Measurements from ENCODE around the gene PLCG2.
A peak's percentile ranks its signal among the peaks of the same experiment; 100 is the strongest.
"Not testable (repeated sequence)": the region's sequence is repeated elsewhere in the genome, so short reads cannot be mapped to it uniquely, and the experiment has no call there.

Gene PLCG2

GRCh38 chr16:81875461-81875860 is 96.4 kb downstream of the PLCG2 start:
- in situ Hi-C loops (cut with HindIII; ENCODE audit: low sequenced_read_pairs), result no loop called here

GRCh38 chr16:81876273-81876900 is 97.3 kb downstream of the PLCG2 start:
- TF ChIP-seq CTCF (IDR thresholded peaks at IDR 0.05; ENCODE audit: low read depth, low read length, missing control alignments), result no peak
- DNase-seq (ENCODE audit: low read depth), result no peak
- in situ Hi-C loops (cut with HindIII; ENCODE audit: low sequenced_read_pairs), result no loop called here
- H3K4me3 ChIP-seq (ENCODE audit: low read depth, low read length), result no peak overlapping the region

More at GRCh38 chr16:81875461-81875860, 96.4 kb downstream of the PLCG2 start:
- no peak for TF ChIP-seq CTCF (IDR thresholded peaks at IDR 0.05; ENCODE audit: low read depth, low read length, missing control alignments)
- DNase-seq (ENCODE audit: low read depth), result no peak
- H3K4me3 ChIP-seq (ENCODE audit: low read depth, low read length), result no peak overlapping the region

- DNase-seq (ENCODE audit: low read depth); H3K4me3 ChIP-seq (ENCODE audit: low read depth, low read length); in situ Hi-C loops (cut with HindIII; ENCODE audit: low sequenced_read_pairs): not testable (repeated sequence)
Measured at GRCh38 chr16:81877490-81877889, 98.4 kb downstream of the PLCG2 start.

- no peak for TF ChIP-seq CTCF (IDR thresholded peaks at IDR 0.05; ENCODE audit: low read depth, low read length, missing control alignments)
- in situ Hi-C loops (cut with HindIII; ENCODE audit: low sequenced_read_pairs), result no loop called here
- H3K4me3 ChIP-seq (ENCODE audit: low read depth, low read length), result no peak overlapping the region
- DNase-seq (ENCODE audit: low read depth), result no peak
Measured at GRCh38 chr16:81878529-81878928, 99.4 kb downstream of the PLCG2 start.

- in situ Hi-C loops (cut with HindIII; ENCODE audit: low sequenced_read_pairs), result no loop called here
- peak; percentile 9 for TF ChIP-seq CTCF (IDR thresholded peaks at IDR 0.05; ENCODE audit: low read depth, low read length, missing control alignments)
- no peak for DNase-seq (ENCODE audit: low read depth)
- H3K4me3 ChIP-seq (ENCODE audit: low read depth, low read length), result no peak overlapping the region
Measured at GRCh38 chr16:81879625-81880024, 100.5 kb downstream of the PLCG2 start.

- no peak for TF ChIP-seq CTCF (IDR thresholded peaks at IDR 0.05; ENCODE audit: low read depth, low read length, missing control alignments)
- H3K4me3 ChIP-seq (ENCODE audit: low read depth, low read length), result no peak overlapping the region
- DNase-seq (ENCODE audit: low read depth), result no peak
- in situ Hi-C loops (cut with HindIII; ENCODE audit: low sequenced_read_pairs), result no loop called here
Measured at GRCh38 chr16:81880816-81881215, 101.7 kb downstream of the PLCG2 start.

GRCh38 chr16:81881228-81881627 is 102.1 kb downstream of the PLCG2 start:
- DNase-seq (ENCODE audit: low read depth), result no peak
- no peak overlapping the region for H3K4me3 ChIP-seq (ENCODE audit: low read depth, low read length)
- in situ Hi-C loops (cut with HindIII; ENCODE audit: low sequenced_read_pairs), result no loop called here
- no peak for TF ChIP-seq CTCF (IDR thresholded peaks at IDR 0.05; ENCODE audit: low read depth, low read length, missing control alignments)
